Islet of Langerhans (tissue), 1 donor: Measurements from ENCODE around the gene FREM2.

ENCODE experiments used
- FAIRE-seq: peaks from one replicate; lab custom pipeline; 2011; peaks lifted over from hg19 to GRCh38; lab: Jason Lieb, UNC

The FREM2 gene

DNA sequence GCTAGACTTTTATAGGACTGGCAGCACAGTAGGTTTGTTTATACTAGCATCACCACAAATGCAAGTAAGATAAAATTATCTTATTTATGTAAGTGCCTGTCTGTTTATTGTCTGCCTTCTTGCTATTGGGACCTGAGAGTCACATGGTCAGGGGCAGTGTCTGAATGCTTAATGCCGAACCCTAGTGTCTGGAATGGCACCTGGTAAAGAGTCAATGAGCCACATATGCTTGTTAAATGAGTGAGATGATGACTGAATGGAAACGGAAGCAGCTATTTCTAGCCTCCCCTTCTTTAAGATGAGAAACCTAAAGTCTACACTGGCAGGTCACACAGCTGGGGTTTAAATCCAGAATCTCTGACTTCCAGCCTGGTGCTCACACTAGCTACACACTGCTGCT, 211.6 kb downstream of the FREM2 start:
- no peak for FAIRE-seq

DNA sequence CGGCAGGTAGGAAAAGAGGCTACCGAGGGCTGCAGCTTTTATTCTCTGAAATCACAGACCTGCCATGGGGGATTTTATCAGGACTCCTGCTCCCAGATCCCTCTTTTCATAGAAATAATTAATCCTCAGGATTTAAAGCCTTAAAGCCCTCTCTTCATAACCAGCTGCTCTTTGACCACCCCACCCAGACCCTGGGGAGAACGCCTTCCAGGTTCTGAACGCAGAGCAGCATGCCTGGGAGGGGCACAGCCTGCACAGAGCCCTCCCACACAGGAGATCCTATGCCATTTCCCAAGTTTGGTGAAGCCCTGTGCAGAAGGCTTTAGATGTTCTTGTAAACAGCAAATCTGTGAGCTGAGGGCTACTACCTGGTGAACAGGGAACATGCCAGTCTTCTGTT, 212.7 kb downstream of the FREM2 start:
- FAIRE-seq: no peak

DNA sequence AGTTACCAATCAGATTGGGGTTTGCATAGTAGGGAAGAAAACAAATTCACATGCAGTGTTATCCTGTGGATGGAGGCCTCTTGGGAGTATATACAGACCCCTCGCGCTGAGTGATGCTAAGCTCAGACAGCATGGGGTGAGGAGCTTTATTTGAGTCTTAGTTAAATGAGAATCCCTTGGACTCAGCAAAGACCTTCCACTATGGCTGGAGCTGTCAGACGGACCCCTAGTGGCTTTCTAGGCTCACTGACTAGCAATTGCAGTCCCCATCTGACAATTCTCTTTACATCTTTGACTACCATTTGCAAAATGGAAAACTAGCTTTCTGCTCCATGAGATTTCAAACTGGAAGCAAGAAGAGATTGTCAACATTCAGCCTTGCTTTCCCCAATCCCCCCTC, 213.3 kb downstream of the FREM2 start:
- no peak for FAIRE-seq

DNA sequence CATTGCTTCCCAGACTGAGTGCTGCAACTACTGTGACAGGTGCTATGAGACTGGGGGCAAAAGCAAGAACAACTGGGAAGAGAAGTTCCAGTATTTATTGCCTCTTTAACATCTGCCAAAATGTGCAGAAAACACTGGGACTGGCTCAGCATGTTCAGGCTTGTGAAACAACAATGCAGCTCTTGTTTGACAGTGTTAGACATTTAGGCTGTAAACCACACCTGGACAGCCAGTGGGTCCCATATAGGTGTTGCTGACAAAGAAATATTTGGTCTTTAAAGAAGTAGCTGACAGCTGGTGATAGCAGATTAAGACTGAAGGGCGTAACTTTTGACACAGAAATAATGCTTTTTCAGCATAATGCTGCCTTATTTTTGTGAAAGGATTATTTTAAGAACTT, 215.7 kb downstream of the FREM2 start:
- no peak for FAIRE-seq

DNA sequence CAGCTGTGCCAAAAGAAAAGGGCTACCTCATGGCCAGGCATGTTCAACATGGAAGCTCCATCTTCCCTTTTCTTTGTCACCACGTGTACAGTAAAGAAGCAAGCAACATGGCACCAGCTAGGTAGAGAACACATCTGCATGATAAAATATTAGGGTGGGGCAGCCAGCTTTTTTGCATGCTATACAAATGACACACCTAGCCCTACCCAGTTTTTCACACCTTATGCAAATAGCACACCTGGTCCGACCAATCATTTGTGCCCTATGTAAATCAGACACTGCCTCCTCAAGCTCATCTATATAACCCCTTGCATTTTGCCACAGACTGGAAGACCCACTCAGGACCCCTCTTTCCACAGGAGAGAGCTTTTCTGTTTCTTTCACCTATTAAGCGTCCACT, 218.2 kb downstream of the FREM2 start:
- FAIRE-seq: no peak

DNA sequence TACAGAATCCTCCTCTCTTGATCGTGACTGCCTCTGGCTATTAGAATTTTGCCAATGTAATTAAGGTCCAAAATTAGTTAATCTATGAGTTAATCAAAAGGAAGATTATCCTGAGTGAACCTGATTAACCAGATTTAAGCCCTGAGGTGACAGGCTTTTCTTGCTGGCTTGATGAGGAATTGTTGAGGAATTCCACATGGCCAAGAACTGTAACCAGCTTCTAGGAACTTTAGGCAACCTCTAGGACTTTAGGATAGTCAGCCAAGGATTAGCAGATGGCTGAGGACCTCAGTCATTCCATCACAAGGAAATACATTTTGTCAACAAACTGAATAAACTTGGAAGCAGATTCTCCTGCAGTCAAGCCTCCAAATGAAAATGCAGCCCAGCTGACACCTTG, 219.0 kb downstream of the FREM2 start:
- no peak for FAIRE-seq

DNA sequence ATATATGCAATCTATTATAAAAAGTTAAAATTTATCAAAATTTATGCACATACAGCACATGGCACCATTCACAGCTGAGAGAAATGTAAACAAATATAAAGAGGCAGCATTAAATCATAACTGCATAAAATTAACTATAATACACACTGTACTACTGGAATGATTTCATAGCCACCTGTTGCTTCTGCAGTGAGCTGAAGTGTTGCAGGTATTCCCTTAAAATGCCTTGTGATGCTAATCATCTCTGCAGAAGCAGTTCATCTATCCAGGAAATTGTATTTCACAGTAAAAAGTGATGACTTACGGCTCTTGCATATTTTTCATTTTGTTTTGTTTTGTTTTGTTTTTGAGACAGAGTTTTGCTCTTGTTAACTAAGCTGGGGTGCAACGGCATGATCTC, 221.7 kb downstream of the FREM2 start:
- no peak for FAIRE-seq

DNA sequence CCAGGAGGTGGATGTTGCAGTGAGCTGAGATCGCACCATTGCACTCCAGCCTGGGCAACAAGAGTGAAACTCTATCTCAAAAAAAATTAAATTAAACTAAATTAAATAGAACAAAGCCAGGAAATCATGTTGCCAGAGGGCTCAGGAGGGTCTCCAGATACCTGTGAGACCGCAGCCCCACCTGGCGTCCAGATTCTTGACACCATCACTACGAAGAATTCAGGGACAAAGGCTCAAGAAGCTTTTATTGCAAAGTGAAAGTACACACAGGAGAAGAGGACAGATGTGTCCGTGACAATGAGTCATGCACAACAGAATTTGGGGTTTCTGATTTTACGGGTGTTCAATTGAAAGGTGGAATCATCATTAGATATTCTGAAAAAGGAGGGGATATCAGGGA, 227.2 kb downstream of the FREM2 start:
- no peak for FAIRE-seq

DNA sequence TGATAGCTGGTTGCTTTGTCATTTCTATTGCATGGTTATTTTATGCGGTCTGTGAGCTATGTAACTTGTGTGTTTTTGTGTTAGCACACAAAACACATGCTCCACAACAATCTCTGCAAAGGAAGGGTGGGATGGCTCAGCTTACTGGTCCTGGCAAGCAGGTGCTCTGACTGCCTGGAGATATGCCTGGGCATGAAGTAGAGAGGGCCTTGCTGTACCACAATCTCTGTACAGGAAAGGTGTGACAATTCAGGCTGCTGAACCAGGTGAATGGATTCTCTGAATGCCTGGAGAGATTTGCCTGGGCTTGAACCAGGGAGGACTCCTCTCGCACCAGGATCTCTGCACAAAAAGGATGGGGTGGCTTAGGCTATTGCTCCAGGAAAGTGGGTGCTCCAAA, 234.2 kb downstream of the FREM2 start:
- FAIRE-seq: no peak

DNA sequence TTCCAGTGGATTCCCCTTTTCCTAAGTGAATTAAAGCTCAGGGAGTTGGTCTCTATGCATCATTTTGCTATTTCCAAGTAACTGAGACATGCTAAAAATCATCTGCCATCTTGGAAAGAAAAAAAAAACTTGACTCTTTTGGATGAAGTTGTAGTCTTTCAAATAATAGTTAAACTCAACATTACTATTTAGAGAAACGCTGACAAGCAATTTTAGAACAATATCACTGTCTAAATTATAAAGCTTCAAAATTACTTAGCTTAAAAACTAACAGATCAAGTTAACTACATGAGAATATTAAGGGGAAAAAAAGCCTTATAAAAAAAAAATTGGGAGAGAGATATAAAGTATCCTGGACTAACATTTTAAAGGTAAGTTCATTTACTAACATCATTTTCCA, 235.3 kb downstream of the FREM2 start:
- no peak for FAIRE-seq

DNA sequence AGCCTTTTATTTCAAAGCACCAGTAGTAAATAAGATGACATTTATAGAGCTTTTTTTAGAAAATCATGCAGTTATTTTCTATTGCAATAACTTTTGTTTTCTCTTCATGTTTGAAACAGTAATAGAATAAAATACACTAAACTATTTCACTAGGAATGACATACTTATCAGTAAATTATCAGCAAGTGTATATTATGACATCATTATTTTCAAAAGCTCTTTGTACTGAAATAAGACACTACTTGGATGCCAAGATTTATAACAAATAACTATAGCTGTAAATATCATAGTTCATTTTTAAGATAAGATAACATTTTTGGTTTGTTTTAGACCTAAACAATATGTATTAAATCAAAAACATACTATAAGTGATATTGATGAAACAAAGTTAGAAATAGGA, 246.9 kb downstream of the FREM2 start:
- no peak for FAIRE-seq
